ENCODE results near the gene CD58.

Gene CD58

GRCh38 chr1:116493484-116494352 lies 77.1 kb downstream of the CD58 start:
- no peak for DNase-seq (ENCODE audit: low read depth in 2 of 2)

DNA sequence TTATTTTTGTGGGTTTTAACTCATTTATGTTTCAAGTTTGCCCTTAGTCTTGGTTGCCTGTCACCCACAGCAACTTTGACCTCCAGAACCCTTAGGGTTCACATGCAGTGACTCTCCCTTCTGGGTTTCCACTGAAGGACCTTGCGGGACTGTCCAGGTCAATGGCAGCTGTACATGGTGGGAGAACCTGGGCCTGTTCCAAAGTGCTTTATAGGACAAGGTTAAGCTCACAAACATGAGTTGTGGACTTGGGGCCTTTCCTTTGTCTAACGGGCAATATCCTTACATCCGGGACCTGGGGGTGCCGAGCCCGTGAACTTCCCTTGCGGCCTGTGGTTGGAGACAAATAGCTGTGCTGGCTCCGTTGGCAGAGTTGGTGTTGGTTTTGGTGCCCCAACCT lies 77.8 kb downstream of the CD58 start:
- no peak for DNase-seq (ENCODE audit: low read depth in 2 of 2)

GRCh38 chr1:116492358-116492811 lies 78.4 kb downstream of the CD58 start:
- DNase-seq (ENCODE audit: low read depth in 2 of 2) = no peak

DNA sequence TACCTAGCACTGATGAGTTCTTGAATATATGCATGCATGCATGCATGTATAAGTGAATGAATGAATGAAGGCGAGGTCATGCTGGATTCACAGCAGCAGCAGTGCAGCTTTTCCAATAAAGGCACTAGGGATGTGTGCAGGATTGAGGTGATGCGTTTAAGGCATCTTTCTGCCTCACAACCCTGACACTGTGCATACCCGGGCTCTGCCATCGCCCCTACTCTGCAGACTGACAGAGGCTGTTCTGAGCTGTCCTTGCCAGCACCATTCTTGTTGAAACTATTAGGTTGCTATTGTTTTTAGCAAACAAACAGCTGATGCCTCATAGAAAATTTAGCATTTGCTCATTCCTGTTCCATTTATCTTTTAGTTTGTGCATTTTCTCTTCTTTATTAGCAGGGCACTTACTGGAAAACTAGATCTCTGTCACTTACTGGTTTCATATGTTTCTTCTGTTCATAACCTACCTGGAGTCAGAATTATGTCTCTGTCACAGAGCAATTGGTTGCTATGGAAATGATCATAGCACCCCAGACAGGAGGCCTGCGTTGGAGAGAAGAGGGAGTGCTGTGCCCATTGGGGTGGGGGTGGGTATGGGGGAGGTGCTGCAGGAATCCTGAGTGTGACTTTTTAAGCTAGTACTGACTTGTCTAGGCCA lies 79.0 kb downstream of the CD58 start:
- DNase-seq (ENCODE audit: low read depth in 2 of 2) = no peak

DNA sequence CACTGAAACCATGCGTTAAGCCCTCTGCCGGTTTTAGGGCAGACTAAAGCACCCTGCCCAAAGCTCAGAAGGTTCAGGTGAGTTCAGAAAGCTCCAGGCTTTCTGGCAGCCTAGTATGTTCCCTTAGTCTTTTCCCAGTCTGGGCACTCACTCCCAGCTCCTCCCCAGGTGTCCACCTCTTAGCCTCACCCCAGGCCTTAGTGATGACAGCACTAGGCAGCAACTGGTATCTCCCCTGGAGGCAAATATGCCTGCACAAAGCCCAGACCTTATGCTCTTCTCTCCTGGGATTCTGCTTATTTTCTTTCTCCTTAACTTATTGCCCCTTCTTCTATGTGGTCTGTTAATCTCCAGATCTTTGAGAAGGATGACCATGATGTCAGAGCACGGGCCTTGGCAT lies 80.2 kb downstream of the CD58 start:
- no peak for DNase-seq (ENCODE audit: low read depth in 2 of 2)

- no peak for DNase-seq (ENCODE audit: low read depth in 2 of 2)
Measured at GRCh38 chr1:116489231-116489697, 81.6 kb downstream of the CD58 start.

- DNase-seq (ENCODE audit: low read depth in 2 of 2) = no peak
Measured at GRCh38 chr1:116488071-116488470, 82.8 kb downstream of the CD58 start.

GRCh38 chr1:116487583-116487982 lies 83.2 kb downstream of the CD58 start:
- DNase-seq (ENCODE audit: low read depth in 2 of 2) = no peak

GRCh38 chr1:116487031-116487430 lies 83.8 kb downstream of the CD58 start:
- DNase-seq (ENCODE audit: low read depth in 2 of 2) = no peak

- no peak for DNase-seq (ENCODE audit: low read depth in 2 of 2)
Measured at GRCh38 chr1:116486424-116486823, 84.4 kb downstream of the CD58 start.

DNA sequence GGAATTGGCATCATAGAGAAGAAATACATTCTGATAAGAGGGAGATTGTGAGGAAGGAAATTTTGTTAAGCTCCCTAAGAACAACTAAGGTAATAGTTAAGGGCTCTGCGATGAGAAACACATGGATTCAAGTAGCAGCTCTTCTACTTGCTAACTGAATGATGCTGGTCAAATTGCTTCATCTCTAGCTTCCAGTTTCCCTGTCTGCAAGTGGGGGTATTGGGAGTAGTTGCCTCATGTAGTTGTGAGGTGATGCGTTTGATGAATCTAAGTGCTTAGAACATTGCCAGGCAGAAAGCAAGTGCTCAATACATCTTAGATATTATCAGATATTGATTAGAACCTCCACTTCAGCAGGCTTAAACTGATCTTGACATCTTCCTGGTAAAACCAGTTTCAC lies 84.8 kb downstream of the CD58 start:
- no peak for DNase-seq (ENCODE audit: low read depth in 2 of 2)

- DNase-seq (ENCODE audit: low read depth in 2 of 2) = peak; percentile 81 to 93
Measured at GRCh38 chr1:116485071-116485735, 85.6 kb downstream of the CD58 start.

- no peak for DNase-seq (ENCODE audit: low read depth in 2 of 2)
Measured at GRCh38 chr1:116483481-116484309, 87.1 kb downstream of the CD58 start.

- no peak for DNase-seq (ENCODE audit: low read depth in 2 of 2)
Measured at GRCh38 chr1:116482490-116482889, 88.3 kb downstream of the CD58 start.

GRCh38 chr1:116481934-116482333 lies 88.9 kb downstream of the CD58 start:
- no peak for DNase-seq (ENCODE audit: low read depth in 2 of 2)

- no peak for DNase-seq (ENCODE audit: low read depth in 2 of 2)
Measured at GRCh38 chr1:116478621-116479020, 92.2 kb downstream of the CD58 start.

DNA sequence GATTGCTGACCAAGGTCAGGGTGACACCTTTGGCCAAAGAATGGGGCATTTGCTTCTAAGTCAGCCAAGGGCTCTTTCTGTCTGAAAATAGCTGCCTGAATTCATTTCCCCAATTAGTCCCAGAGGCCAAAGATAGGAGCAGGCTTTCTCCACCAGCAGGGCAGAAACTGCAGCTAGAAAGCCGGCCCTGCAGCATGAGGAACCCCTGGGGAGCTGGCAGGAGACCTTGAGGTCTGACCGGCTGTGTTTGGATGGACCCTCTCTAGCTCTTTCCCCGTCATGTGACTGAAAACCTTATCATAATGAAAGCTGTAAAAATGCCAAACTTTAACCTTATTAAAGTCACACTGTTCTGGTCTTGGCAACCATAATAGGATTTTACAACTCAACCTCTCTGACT lies 93.4 kb downstream of the CD58 start:
- DNase-seq (ENCODE audit: low read depth in 2 of 2) = no peak

- no peak for DNase-seq (ENCODE audit: low read depth in 2 of 2)
Measured at GRCh38 chr1:116476321-116476720, 94.5 kb downstream of the CD58 start.

DNA sequence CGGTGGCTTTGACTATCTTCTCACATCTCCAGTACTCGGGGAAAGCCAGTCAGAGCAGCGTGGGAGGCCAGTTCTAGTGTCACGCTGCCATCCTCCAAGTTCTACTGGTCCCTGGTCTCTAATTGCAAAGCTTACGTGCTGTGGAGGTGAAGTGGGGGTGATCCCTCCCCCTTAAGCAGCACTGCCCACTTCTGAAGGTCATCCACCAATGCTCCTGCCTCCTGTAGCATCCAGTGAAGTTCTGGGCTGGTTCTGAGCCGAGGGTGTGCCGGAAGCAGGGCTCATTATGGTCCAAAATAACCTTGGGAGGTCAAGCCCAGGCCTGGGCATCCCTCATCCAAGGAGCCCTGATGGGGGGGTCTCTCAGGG lies 95.0 kb downstream of the CD58 start:
- DNase-seq (ENCODE audit: low read depth in 2 of 2) = no peak

GRCh38 chr1:116474921-116475849 lies 95.6 kb downstream of the CD58 start:
- no peak for DNase-seq (ENCODE audit: low read depth in 2 of 2)

Data from stimulated activated CD4-positive, alpha-beta T cell treated with anti-CD3 and anti-CD28 coated beads, Interleukin-4, amount 100 ng/mL, for 48 hours (primary cell).